HUES64 (cell line): ENCODE results near the gene FGF4.

Source experiments
- H3K27ac ChIP-seq: 2 replicates; pipeline ENCODE4 v1.7.0; 2013; ENCODE audit warnings: low read depth, low read length, inconsistent platforms
- H3K27me3 ChIP-seq: 2 replicates; pipeline ENCODE4 v1.6.1; 2013; ENCODE audit warnings: mild to moderate bottlenecking, low read length; ENCODE audit not compliant: insufficient read depth
- H3K36me3 ChIP-seq: 2 replicates; pipeline ENCODE4 v1.6.1; 2013; ENCODE audit warnings: mild to moderate bottlenecking, low read length; ENCODE audit not compliant: insufficient read depth
- H3K4me1 ChIP-seq: 2 replicates; pipeline ENCODE4 v1.6.1; 2013; ENCODE audit warnings: mild to moderate bottlenecking, low read length, moderate library complexity; ENCODE audit not compliant: insufficient read depth
- H3K4me3 ChIP-seq: 2 replicates; pipeline ENCODE4 v1.5.1; 2013; ENCODE audit warnings: mild to moderate bottlenecking, low read length, moderate library complexity
- H3K9ac ChIP-seq: 2 replicates; pipeline ENCODE4 v1.6.1; 2013; ENCODE audit warnings: mild to moderate bottlenecking, low read depth, low read length
- H3K9me3 ChIP-seq: 2 replicates; pipeline ENCODE4 v1.6.1; 2013; ENCODE audit warnings: low read depth, low read length; ENCODE audit not compliant: insufficient read depth
- WGBS: fragments of 150-250, 120-280 bp; methylation state at CpG from one replicate; pipeline ENCODE4 v1.1.7; 2013; ENCODE audit warnings: missing lambda C conversion rate; 5-methylcytosine and 5-hydroxymethylcytosine counted together

The FGF4 gene

GRCh38 chr11:69816671-69817070 is 41.5 kb upstream of the FGF4 start:
- no peak overlapping the region for H3K9ac ChIP-seq
- no peaks in the 10 kb centered on the region for H3K36me3 ChIP-seq
- no peak overlapping the region for H3K4me3 ChIP-seq
- H3K9me3 ChIP-seq: no peaks in the 10 kb centered on the region
- 40% methylated on average over 12 of the region's 12 CpGs for WGBS
- H3K27me3 ChIP-seq: peaks cover 83% of the 10 kb centered on the region
- H3K4me1 ChIP-seq: no peaks in the 10 kb centered on the region
- H3K27ac ChIP-seq: no peak overlapping the region

DNA sequence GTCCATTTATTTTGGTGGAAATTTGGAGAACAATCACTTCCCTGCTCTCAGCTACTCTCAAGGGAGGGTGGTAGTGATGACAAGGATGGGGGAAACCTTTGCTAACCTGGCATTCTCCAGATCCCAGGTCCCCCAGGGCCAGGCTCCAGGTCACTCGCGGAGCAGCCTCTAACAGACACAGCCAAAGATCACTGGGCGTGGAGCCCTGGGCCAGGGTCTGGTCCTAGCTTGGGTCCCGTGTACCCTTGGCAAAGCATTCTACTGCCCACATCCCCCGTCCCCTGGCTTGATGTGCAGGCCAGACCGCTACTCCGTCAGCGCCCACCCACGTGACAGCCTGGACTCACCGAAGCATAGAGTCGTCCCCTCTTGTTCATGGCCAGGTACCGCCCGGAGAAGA is 40.8 kb upstream of the FGF4 start:
- Histone ChIP-seq H3K9ac (no peak overlapping the region), H3K36me3 (no peaks in the 10 kb centered on the region), H3K9me3 (no peaks in the 10 kb centered on the region), H3K4me1 (no peaks in the 10 kb centered on the region), H3K27ac (no peak overlapping the region), H3K4me3 (no peak overlapping the region), H3K27me3 (peaks cover 76% of the 10 kb centered on the region)
- 88% methylated on average over 13 of the region's 13 CpGs for WGBS

- no peak overlapping the region for H3K27ac ChIP-seq
- H3K9me3 ChIP-seq: no peaks in the 10 kb centered on the region
- no peak overlapping the region for H3K9ac ChIP-seq
- H3K27me3 ChIP-seq: peaks cover 66% of the 10 kb centered on the region
- no peak overlapping the region for H3K4me3 ChIP-seq
- H3K4me1 ChIP-seq: no peaks in the 10 kb centered on the region
- H3K36me3 ChIP-seq: no peaks in the 10 kb centered on the region
Observed at GRCh38 chr11:69814902-69815301, 39.8 kb upstream of the FGF4 start.

GRCh38 chr11:69814411-69814810 is 39.3 kb upstream of the FGF4 start:
- no peak overlapping the region for H3K27ac ChIP-seq
- 84% methylated on average over 7 of the region's 7 CpGs for WGBS
- no peaks in the 10 kb centered on the region for H3K36me3 ChIP-seq
- H3K4me3 ChIP-seq: no peak overlapping the region
- H3K9me3 ChIP-seq: no peaks in the 10 kb centered on the region
- H3K4me1 ChIP-seq: no peaks in the 10 kb centered on the region
- no peak overlapping the region for H3K9ac ChIP-seq
- peaks cover 61% of the 10 kb centered on the region for H3K27me3 ChIP-seq

DNA sequence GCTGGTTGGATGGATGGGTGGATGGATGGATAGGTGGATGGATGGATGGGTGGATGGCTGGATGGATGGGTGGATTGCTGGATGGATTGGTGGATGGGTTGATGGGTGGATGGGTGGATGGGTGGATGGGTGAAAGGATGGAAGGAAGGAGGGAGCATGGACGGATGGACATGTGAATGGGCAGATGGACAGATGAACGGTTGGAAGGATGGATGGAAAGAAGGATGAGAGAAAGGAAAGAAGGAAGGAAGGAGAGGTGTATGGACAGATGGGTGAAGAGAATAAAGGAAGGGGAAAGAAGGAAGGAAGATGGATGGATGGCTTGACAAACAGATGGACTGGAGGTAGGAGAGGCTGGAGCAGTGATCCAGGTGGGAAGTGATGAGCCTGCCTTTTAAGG is 38.7 kb upstream of the FGF4 start:
- no peak overlapping the region for H3K9ac ChIP-seq
- H3K9me3 ChIP-seq: no peaks in the 10 kb centered on the region
- no peaks in the 10 kb centered on the region for H3K36me3 ChIP-seq
- H3K4me3 ChIP-seq: no peak overlapping the region
- no peak overlapping the region for H3K27ac ChIP-seq
- H3K27me3 ChIP-seq: peaks cover 55% of the 10 kb centered on the region
- H3K4me1 ChIP-seq: no peaks in the 10 kb centered on the region
- WGBS: 90% methylated on average over 2 of the region's 2 CpGs

GRCh38 chr11:69812946-69813345 is 37.8 kb upstream of the FGF4 start:
- WGBS: 87% methylated on average over 10 of the region's 10 CpGs
- Histone ChIP-seq H3K27me3 (peaks cover 49% of the 10 kb centered on the region), H3K9ac (no peak overlapping the region), H3K27ac (no peak overlapping the region), H3K4me3 (no peak overlapping the region), H3K36me3 (no peaks in the 10 kb centered on the region), H3K9me3 (no peaks in the 10 kb centered on the region), H3K4me1 (0 out of 2 replicates have a peak, but pooled peaks cover 5% of the 10 kb centered on the region)

- WGBS: 92% methylated on average over 7 of the region's 7 CpGs
- H3K27ac ChIP-seq: no peak overlapping the region
- no peak overlapping the region for H3K9ac ChIP-seq
- no peaks in the 10 kb centered on the region for H3K9me3 ChIP-seq
- 0 out of 2 replicates have a peak, but pooled peaks cover 5% of the 10 kb centered on the region for H3K4me1 ChIP-seq
- peaks cover 43% of the 10 kb centered on the region for H3K27me3 ChIP-seq
- no peaks in the 10 kb centered on the region for H3K36me3 ChIP-seq
- H3K4me3 ChIP-seq: no peak overlapping the region
Observed at GRCh38 chr11:69812256-69812655, 37.1 kb upstream of the FGF4 start.

DNA sequence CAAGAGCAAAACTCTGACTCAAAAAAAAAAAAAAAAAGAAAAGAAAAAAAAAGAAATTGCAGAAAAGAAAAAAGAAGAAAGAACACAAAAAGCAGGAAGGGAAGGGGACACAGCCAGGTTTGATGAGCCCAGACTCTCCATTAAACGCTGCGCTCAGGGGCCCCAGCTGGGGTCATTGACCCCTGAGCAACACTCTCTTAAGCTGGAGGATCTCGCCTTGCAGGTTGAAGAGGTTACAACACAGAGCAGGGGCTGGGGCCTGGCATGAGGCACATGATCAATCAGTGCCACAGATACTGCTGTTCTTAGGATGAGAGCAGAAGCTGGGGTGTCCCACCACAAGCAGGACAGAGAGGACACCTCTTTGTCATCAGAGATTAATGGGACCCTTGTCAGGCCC is 36.3 kb upstream of the FGF4 start:
- Histone ChIP-seq H3K27me3 (peaks cover 35% of the 10 kb centered on the region), H3K9ac (no peak overlapping the region), H3K4me3 (no peak overlapping the region), H3K27ac (no peak overlapping the region), H3K9me3 (no peaks in the 10 kb centered on the region), H3K36me3 (no peaks in the 10 kb centered on the region), H3K4me1 (0 out of 2 replicates have a peak, but pooled peaks cover 5% of the 10 kb centered on the region)
- whole genome bisulfite sequencing: 85% methylated on average over 3 of the region's 3 CpGs

- no peaks in the 10 kb centered on the region for H3K9me3 ChIP-seq
- H3K36me3 ChIP-seq: no peaks in the 10 kb centered on the region
- H3K27me3 ChIP-seq: peaks cover 26% of the 10 kb centered on the region
- no peak overlapping the region for H3K9ac ChIP-seq
- H3K4me3 ChIP-seq: no peak overlapping the region
- 95% methylated on average over 39 of the region's 39 CpGs for WGBS
- H3K27ac ChIP-seq: no peak overlapping the region
- 0 out of 2 replicates have a peak, but pooled peaks cover 5% of the 10 kb centered on the region for H3K4me1 ChIP-seq
Observed at GRCh38 chr11:69810289-69811118, 35.4 kb upstream of the FGF4 start.

- Histone ChIP-seq H3K27ac (no peak overlapping the region), H3K4me1 (0 out of 2 replicates have a peak, but pooled peaks cover 5% of the 10 kb centered on the region), H3K4me3 (no peak overlapping the region), H3K9me3 (no peaks in the 10 kb centered on the region), H3K27me3 (peaks cover 9% of the 10 kb centered on the region), H3K36me3 (no peaks in the 10 kb centered on the region), H3K9ac (no peak overlapping the region)
- WGBS: 38% methylated on average over 7 of the region's 7 CpGs
Observed at GRCh38 chr11:69808667-69809086, 33.5 kb upstream of the FGF4 start.

GRCh38 chr11:69807106-69807815 is 32.1 kb upstream of the FGF4 start:
- 0 out of 2 replicates have a peak, but pooled peaks cover 5% of the 10 kb centered on the region for H3K4me1 ChIP-seq
- peaks cover 4% of the 10 kb centered on the region; the same call in 1 of the 2 replicates for H3K27me3 ChIP-seq
- 94% methylated on average over 9 of the region's 9 CpGs for WGBS
- no peaks in the 10 kb centered on the region for H3K9me3 ChIP-seq
- no peak overlapping the region for H3K27ac ChIP-seq
- no peaks in the 10 kb centered on the region for H3K36me3 ChIP-seq
- no peak overlapping the region for H3K4me3 ChIP-seq
- H3K9ac ChIP-seq: no peak overlapping the region
